C4-2B (cell line): ENCODE results near the gene CDH12.

ENCODE experiments used
- ZFX ChIP-seq: fragments of 450-650 bp; IDR thresholded peaks from 2 replicates; pipeline ENCODE4 v1.6.1; 2017
- TF ChIP-seq, protein P1 (sequence below): fragments of 450-650 bp; conservative IDR thresholded peaks from 2 replicates; pipeline ENCODE4 v1.5.1; 2017; ENCODE audit warnings: mild to moderate bottlenecking

DNA sequence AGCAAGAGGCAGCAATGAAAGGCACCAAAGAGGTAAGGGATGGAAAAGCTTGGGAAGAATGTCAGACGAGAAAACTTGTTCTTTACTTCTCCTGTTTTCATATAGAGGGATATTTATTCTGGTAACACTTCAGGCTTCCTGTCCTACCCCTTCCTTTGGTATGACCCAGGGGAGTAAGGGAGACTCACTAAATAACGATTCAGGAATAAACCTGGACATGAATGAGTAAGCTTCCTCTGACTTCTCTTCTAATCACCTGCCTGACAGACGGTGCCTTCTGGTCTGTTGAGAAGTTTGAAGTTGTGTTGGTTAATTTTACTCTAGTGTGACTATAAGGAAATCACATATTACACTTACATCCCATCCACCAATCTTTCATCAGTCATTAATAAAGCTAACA, 461.2 kb downstream of the CDH12 start:
- TF ChIP-seq, protein P1, sequence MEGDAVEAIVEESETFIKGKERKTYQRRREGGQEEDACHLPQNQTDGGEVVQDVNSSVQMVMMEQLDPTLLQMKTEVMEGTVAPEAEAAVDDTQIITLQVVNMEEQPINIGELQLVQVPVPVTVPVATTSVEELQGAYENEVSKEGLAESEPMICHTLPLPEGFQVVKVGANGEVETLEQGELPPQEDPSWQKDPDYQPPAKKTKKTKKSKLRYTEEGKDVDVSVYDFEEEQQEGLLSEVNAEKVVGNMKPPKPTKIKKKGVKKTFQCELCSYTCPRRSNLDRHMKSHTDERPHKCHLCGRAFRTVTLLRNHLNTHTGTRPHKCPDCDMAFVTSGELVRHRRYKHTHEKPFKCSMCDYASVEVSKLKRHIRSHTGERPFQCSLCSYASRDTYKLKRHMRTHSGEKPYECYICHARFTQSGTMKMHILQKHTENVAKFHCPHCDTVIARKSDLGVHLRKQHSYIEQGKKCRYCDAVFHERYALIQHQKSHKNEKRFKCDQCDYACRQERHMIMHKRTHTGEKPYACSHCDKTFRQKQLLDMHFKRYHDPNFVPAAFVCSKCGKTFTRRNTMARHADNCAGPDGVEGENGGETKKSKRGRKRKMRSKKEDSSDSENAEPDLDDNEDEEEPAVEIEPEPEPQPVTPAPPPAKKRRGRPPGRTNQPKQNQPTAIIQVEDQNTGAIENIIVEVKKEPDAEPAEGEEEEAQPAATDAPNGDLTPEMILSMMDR: no peak
- no peak for TF ChIP-seq ZFX
